Astrocyte of the spinal cord (primary cell): ENCODE data around the gene ROR2.

Experiments used
- DNase-seq: peaks from one replicate; pipeline ENCODE4 v3.0.0; 2011; ENCODE audit warnings: low read depth, low spot score
- H3K4me3 ChIP-seq: 2 replicates; pipeline ENCODE4 v1.5.1; 2011; ENCODE audit warnings: low read depth, mild to moderate bottlenecking, low read length, moderate library complexity
- CTCF ChIP-seq: IDR thresholded peaks from 2 replicates; pipeline ENCODE4 v1.5.1; 2012; ENCODE audit warnings: low read depth, mild to moderate bottlenecking, low read length, inconsistent platforms
- in situ Hi-C: cut with HindIII; loops from 2 replicates; pipeline ENCODE4 v1.10.0; 2017; ENCODE audit warnings: low sequenced_read_pairs

ROR2 gene

GRCh38 chr9:91693226-91693625 lies 256.8 kb downstream of the ROR2 start:
- in situ Hi-C loops = no loop called here
- H3K4me3 ChIP-seq = no peak overlapping the region
- DNase-seq = no peak
- TF ChIP-seq CTCF = no peak

GRCh38 chr9:91690540-91691249 lies 259.3 kb downstream of the ROR2 start:
- in situ Hi-C loops = no loop called here
- DNase-seq = no peak
- TF ChIP-seq CTCF = no peak
- no peak overlapping the region for H3K4me3 ChIP-seq

- in situ Hi-C loops = no loop called here
- DNase-seq = no peak
- TF ChIP-seq CTCF = no peak
- H3K4me3 ChIP-seq = no peak overlapping the region
Measured at GRCh38 chr9:91689006-91689405, 261.0 kb downstream of the ROR2 start.

GRCh38 chr9:91683269-91683668 lies 266.8 kb downstream of the ROR2 start:
- no peak for TF ChIP-seq CTCF
- no peak for DNase-seq
- in situ Hi-C loops = no loop called here
- H3K4me3 ChIP-seq = no peak overlapping the region

DNA sequence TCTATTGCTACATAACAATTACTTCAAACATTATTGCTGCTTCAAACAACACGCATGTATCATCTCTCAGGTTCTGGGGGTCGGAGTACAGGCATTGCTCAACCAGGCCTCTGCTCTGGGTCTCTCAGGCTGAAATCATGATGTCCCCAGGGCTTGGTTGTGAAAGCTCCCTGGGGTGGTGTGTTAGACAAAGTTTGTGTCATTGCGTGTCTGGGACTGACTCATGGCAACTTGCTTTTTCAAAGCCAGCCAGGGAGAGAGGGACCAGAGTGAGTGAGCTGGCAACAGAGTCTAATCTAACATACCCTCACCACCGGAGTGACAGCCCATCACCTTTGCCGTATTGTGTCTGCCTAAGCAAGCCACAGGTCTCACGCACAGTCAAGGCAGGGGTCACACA lies 267.2 kb downstream of the ROR2 start:
- DNase-seq = no peak
- no peak for TF ChIP-seq CTCF
- in situ Hi-C loops = no loop called here
- no peak overlapping the region for H3K4me3 ChIP-seq

DNA sequence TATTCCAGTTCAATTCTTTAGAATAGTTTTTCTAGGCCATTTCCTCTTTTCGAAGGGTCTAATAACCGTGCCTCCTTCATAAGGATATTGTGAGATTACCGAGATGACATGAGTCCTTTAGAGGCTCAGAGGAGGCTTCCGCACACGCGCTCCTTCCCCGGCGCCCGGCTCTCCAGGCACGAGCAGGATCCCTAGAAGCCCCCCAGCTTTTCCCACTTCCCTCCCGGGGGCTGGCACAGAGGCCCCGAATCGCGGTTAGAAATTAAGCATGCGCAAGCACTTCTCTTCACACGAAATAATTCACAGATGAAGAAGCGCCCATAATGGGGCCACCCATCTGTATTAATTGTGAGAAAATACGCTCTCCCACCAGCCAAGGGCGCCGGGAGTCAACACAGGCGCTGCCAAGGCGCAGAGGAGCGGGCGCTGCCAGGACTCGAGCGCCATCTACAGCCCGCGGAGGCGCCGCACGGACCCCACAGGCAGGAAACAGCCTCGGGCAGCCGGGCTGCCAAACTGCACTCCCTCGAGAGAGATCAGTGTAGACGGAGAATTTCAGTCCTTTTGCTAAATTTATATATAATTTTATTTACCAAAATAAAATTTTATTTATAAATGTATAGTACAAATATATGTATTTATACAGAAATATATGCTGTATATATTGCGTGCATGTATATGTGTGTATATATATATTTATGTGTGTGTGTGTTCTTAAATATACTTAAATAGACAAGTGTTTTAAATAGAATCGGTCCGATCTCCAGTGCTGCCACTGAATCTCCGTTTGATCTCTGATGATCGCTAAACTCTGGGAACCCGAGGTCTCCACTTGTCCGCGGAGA lies 268.3 kb downstream of the ROR2 start:
- DNase-seq = peak; percentile 69
- in situ Hi-C loops = no loop called here
- H3K4me3 ChIP-seq = no peak overlapping the region
- TF ChIP-seq CTCF = peak; percentile 99
